OCI-LY7 (cell line): Measurements from ENCODE around the gene P2RX6. TPM values are rescaled to one million over a fixed set of nuclear protein-coding genes. Genes with fewer than 3 reads are reported as not detected.

Experiments
- BruUV-seq: library from RNA; stranded (reverse); fragments of 400-500 nt; replicated peaks from 2 replicates; lab custom pipeline; 2021; lab: Mats Ljungman, UMichigan
- CTCF ChIA-PET: fragments of 300-600 bp; sonication (Branson Sonifier 250); formaldehyde crosslinking; loops from one replicate; lab custom pipeline; 2022; ENCODE audit warnings: antibody characterized with exemption; ENCODE audit not compliant: unreplicated experiment; lab: Charles Lee
- POLR2A ChIA-PET: fragments of 300-600 bp; sonication (Branson Sonifier 250); formaldehyde crosslinking; loops from one replicate; lab custom pipeline; 2022; ENCODE audit warnings: antibody characterized with exemption; lab: Charles Lee
- DNase-seq: peaks from one replicate; pipeline ENCODE4 v3.0.0-alpha.2; 2015; ENCODE audit warnings: low spot score
- H2AFZ ChIP-seq: fragments of 200-600 bp; sonication (generic), shearing (Covaris generic); 2 replicates; pipeline ENCODE4 v1.6.1; 2014; ENCODE audit warnings: mild to moderate bottlenecking, antibody characterized with exemption, low read length, moderate library complexity
- H3K27ac ChIP-seq: fragments of 200-600 bp; sonication (generic); 2 replicates; pipeline ENCODE4 v1.5.1; 2014; ENCODE audit warnings: mixed run types, low read depth, mild to moderate bottlenecking, moderate library complexity, low read length, inconsistent platforms; ENCODE audit not compliant: poor library complexity, severe bottlenecking
- H3K36me3 ChIP-seq: fragments of 200-600 bp; sonication (generic); 2 replicates; pipeline ENCODE4 v1.6.1; 2014; ENCODE audit warnings: mild to moderate bottlenecking, antibody characterized with exemption, low read length, moderate library complexity, mixed read lengths; ENCODE audit not compliant: insufficient read depth
- H3K4me1 ChIP-seq: fragments of 200-600 bp; sonication (generic); 2 replicates; pipeline ENCODE4 v1.5.1; 2014; ENCODE audit warnings: mild to moderate bottlenecking, low read length; ENCODE audit not compliant: insufficient read depth, poor library complexity, severe bottlenecking
- H3K4me2 ChIP-seq: fragments of 200-600 bp; sonication (generic); 2 replicates; pipeline ENCODE4 v1.6.1; 2014; ENCODE audit warnings: mild to moderate bottlenecking, low read length
- H3K4me3 ChIP-seq: fragments of 200-600 bp; sonication (generic); 2 replicates; pipeline ENCODE4 v1.5.1; 2014; ENCODE audit warnings: mild to moderate bottlenecking, low read depth, low read length; ENCODE audit not compliant: poor library complexity, severe bottlenecking
- H3K79me2 ChIP-seq: fragments of 200-600 bp; sonication (generic); 2 replicates; pipeline ENCODE4 v1.6.1; 2016; ENCODE audit warnings: low read depth, mild to moderate bottlenecking, low read length, moderate library complexity, mixed read lengths; ENCODE audit not compliant: insufficient read depth
- H3K9me2 ChIP-seq: fragments of 200-600 bp; sonication (generic); 2 replicates; pipeline ENCODE4 v1.6.1; 2016; ENCODE audit warnings: mild to moderate bottlenecking, low read length, mixed read lengths; ENCODE audit not compliant: insufficient read depth
- H3K9me3 ChIP-seq: fragments of 200-600 bp; sonication (generic); 2 replicates; pipeline ENCODE4 v1.6.1; 2014; ENCODE audit warnings: mild to moderate bottlenecking, mixed run types, low read length, mixed read lengths
- H4K20me1 ChIP-seq: fragments of 200-600 bp; sonication (generic); 2 replicates; pipeline ENCODE4 v1.6.1; 2014; ENCODE audit warnings: mild to moderate bottlenecking, antibody characterized with exemption, low read length, moderate library complexity, mixed read lengths; ENCODE audit not compliant: insufficient read depth
- EZH2phosphoT487 ChIP-seq: fragments of 200-600 bp; sonication (generic); IDR thresholded peaks from 2 replicates; pipeline ENCODE4 v1.6.1; 2018; ENCODE audit warnings: low read depth, borderline replicate concordance, mild to moderate bottlenecking, mixed run types, antibody characterized with exemption, low read length, moderate library complexity, mixed read lengths
- intact Hi-C: fragments of 100-400 bp; cut with micrococcal nuclease; formaldehyde crosslinking; loops from one replicate; pipeline ENCODE4 v1.10.0; 2022; ENCODE audit not compliant: unreplicated experiment
- total RNA-seq, 2 experiments: library from RNA; depleted of rRNA in 1 of 2; stranded (reverse); fragments of >200 nt in 1 of 2; shearing (Covaris generic) in 1 of 2; gene quantifications; 2 replicates each; pipeline ENCODE4 v1.2.3, GENCODE V29; 2014 to 2022
- TF ChIP-seq, protein P1 (sequence below): fragments of 200-600 bp; sonication (generic); conservative IDR thresholded peaks from 2 replicates; pipeline ENCODE4 v1.5.1; 2014; ENCODE audit warnings: mild to moderate bottlenecking, antibody characterized with exemption, low read length, moderate library complexity, mixed read lengths

P2RX6 gene
- total RNA-seq, 2 experiments from 2014 or later = 0.06 to 0.32 TPM

DNA sequence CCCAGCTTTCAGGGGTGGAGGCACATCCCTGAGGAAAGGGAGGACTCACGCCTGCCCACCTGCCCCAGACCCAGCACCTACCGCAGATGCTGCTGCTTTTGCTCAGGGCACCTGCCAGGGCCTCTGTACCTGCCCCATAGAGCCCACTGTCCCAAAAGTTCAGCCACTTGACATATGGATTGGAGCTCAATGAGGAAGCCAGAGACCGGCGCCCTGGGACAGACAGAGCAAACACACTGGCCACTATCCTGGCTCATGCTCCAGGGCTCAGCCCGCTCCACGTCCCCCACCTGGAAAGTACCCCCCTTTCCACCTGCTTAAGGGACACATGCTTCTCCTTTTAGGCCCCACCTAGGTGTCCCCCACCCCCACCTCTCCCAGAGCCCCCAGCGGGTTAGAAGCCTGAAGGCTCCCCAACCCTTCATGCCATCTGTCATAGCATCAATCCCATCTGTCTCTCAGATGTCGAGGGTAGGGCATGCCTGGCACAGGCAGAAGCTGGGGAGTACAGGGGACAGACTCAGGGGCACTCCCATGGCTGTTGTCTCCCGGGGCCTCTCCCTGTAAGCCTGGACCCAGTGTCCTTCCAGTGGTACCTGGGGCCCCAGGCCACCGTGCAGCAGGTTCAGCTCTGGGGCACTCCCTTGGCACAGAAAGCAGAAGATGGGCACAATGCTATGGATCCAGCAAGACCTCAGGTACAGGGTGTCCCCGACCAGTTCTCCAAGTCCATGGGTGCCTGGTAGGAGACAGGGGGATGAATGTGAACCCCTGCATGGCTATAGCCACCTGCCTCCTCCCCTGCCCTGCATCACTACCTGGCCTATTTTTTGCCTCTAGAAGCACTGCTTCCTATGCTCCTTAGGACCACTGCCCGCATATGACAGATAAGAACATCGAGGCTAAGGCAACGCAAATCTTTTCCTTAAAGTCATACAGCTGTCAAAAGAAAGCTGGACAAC, 2.2 kb upstream of the P2RX6 start:
- Histone ChIP-seq H3K79me2 (no peaks in the 10 kb centered on the region), H3K9me3 (no peaks in the 10 kb centered on the region), H3K4me3 (no peak overlapping the region), H4K20me1 (no peaks in the 10 kb centered on the region), H3K4me1 (peaks cover 15% of the 10 kb centered on the region), H3K27ac (no peak overlapping the region), H3K36me3 (no peaks in the 10 kb centered on the region), H3K9me2 (no peaks in the 10 kb centered on the region), H3K4me2 (peak overlapping the region; percentile 77; the same call in 1 of the 2 replicates), H2AFZ (no peak overlapping the region)
- CTCF ChIA-PET = interaction anchor here (1.5 kb wide), 1 partner anchor 9 kb away, joined by 6 read pairs; no protein-coding TSS in a partner anchor
- POLR2A ChIA-PET = interaction anchor here (0.9 kb wide), 1 partner anchor 10 kb away, joined by 4 read pairs; no protein-coding TSS in a partner anchor
- DNase-seq = no peak
- TF ChIP-seq, protein P1, sequence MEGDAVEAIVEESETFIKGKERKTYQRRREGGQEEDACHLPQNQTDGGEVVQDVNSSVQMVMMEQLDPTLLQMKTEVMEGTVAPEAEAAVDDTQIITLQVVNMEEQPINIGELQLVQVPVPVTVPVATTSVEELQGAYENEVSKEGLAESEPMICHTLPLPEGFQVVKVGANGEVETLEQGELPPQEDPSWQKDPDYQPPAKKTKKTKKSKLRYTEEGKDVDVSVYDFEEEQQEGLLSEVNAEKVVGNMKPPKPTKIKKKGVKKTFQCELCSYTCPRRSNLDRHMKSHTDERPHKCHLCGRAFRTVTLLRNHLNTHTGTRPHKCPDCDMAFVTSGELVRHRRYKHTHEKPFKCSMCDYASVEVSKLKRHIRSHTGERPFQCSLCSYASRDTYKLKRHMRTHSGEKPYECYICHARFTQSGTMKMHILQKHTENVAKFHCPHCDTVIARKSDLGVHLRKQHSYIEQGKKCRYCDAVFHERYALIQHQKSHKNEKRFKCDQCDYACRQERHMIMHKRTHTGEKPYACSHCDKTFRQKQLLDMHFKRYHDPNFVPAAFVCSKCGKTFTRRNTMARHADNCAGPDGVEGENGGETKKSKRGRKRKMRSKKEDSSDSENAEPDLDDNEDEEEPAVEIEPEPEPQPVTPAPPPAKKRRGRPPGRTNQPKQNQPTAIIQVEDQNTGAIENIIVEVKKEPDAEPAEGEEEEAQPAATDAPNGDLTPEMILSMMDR = no peak
- TF ChIP-seq EZH2phosphoT487 = no peak
- no TSS peak for BruUV-seq
- intact Hi-C loops = no loop called here

DNA sequence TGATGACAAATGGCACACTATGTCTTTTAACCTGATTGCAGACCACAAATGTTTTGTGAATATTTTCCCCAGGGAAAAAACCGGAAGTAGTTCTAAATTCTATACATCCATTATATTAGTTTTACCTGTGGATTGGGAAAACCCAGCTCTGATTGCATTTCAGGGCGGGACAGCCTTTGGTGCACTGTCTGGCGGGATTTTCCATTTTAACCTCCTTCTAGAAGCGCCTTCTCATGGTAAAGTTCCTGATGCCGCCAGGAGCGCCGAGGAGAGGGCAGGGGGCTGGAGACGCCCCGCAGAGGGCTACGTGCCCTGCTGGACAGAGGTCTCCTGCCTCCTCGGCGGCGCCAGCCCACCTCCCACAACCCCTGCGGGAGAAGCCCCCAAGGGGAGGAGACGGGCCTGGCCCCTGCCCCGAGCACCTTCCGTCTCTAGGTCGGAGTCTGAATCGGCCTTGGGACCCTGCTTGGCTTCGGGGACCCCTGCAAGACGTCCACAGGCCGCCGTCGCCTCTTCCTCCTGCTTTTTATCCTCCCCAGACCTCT, 1.2 kb upstream of the P2RX6 start:
- intact Hi-C loops = no loop called here
- Histone ChIP-seq H3K4me2 (peak overlapping the region; percentile 77), H3K79me2 (no peaks in the 10 kb centered on the region), H4K20me1 (no peaks in the 10 kb centered on the region), H3K4me1 (peaks cover 15% of the 10 kb centered on the region), H3K4me3 (peak overlapping the region; percentile 68), H3K36me3 (no peaks in the 10 kb centered on the region), H3K9me3 (no peaks in the 10 kb centered on the region), H3K9me2 (no peaks in the 10 kb centered on the region), H3K27ac (no peak overlapping the region), H2AFZ (peak overlapping the region; percentile 77)
- ChIA-PET POLR2A (interaction anchor here (0.9 kb wide), 1 partner anchor 11 kb away, joined by 4 read pairs; no protein-coding TSS in a partner anchor), CTCF (no interaction called here)
- BruUV-seq = no TSS peak
- DNase-seq = no peak
- TF ChIP-seq EZH2phosphoT487 = no peak
- TF ChIP-seq, protein P1 = no peak
